Measurements from ENCODE around the gene PWWP2B.

PWWP2B gene

GRCh38 chr10:132449811-132450181 lies 52.8 kb downstream of the PWWP2B start:
- no peak for DNase-seq

- no peak for DNase-seq
These were observed 53.4 kb downstream of the PWWP2B start for GRCh38 chr10:132450466-132450824.

GRCh38 chr10:132450825-132451505 lies 54.0 kb downstream of the PWWP2B start:
- no peak for DNase-seq

GRCh38 chr10:132451506-132452215 lies 54.7 kb downstream of the PWWP2B start:
- no peak for DNase-seq

- no peak for DNase-seq
These were observed 55.2 kb downstream of the PWWP2B start for GRCh38 chr10:132452216-132452650.

GRCh38 chr10:132452651-132453469 lies 55.9 kb downstream of the PWWP2B start:
- DNase-seq: peak; percentile 6

- DNase-seq: no peak
These were observed 56.5 kb downstream of the PWWP2B start for GRCh38 chr10:132453470-132453861.

- DNase-seq: no peak
These were observed 57.5 kb downstream of the PWWP2B start for GRCh38 chr10:132454296-132455198.

GRCh38 chr10:132455441-132455971 lies 58.5 kb downstream of the PWWP2B start:
- no peak for DNase-seq

- no peak for DNase-seq
These were observed 59.2 kb downstream of the PWWP2B start for GRCh38 chr10:132455986-132456847.

- DNase-seq: no peak
These were observed 59.9 kb downstream of the PWWP2B start for GRCh38 chr10:132456881-132457280.

GRCh38 chr10:132457328-132458070 lies 60.5 kb downstream of the PWWP2B start:
- no peak for DNase-seq

- no peak for DNase-seq
These were observed 61.1 kb downstream of the PWWP2B start for GRCh38 chr10:132458071-132458585.

- no peak for DNase-seq
These were observed 61.7 kb downstream of the PWWP2B start for GRCh38 chr10:132458586-132459300.

- DNase-seq: no peak
These were observed 62.5 kb downstream of the PWWP2B start for GRCh38 chr10:132459301-132460003.

- DNase-seq: no peak
These were observed 63.1 kb downstream of the PWWP2B start for GRCh38 chr10:132460071-132460470.

- DNase-seq: no peak
These were observed 63.7 kb downstream of the PWWP2B start for GRCh38 chr10:132460691-132461090.

GRCh38 chr10:132461103-132461682 lies 64.2 kb downstream of the PWWP2B start:
- DNase-seq: no peak
